PC-9 (cell line): ENCODE measurements around the gene SIGMAR1. TPM values are rescaled to one million over a fixed set of nuclear protein-coding genes. Genes with fewer than 3 reads are reported as not detected.
A peak's percentile ranks its signal among the peaks of the same experiment; 100 is the strongest.

Experiments used
- BruUV-seq: library from RNA; stranded (reverse); fragments of 400-500 nt; replicated peaks from 2 replicates; lab custom pipeline; 2021; lab: Mats Ljungman, UMichigan
- CTCF ChIA-PET: fragments of 300-600 bp; sonication (Branson Sonifier 250); formaldehyde crosslinking; loops from one replicate; lab custom pipeline; 2022; ENCODE audit warnings: antibody characterized with exemption; lab: Charles Lee
- POLR2A ChIA-PET: fragments of 300-600 bp; sonication (Branson Sonifier 250); formaldehyde crosslinking; loops from one replicate; lab custom pipeline; 2022; ENCODE audit warnings: antibody characterized with exemption; ENCODE audit not compliant: unreplicated experiment; lab: Charles Lee
- DNase-seq, 2 experiments: peaks; one replicate each; pipeline versions ENCODE4 v3.0.0 to v3.0.0-alpha.2; 2015 to 2022; ENCODE audit warnings: mixed read lengths in 1 of 2
- H2AFZ ChIP-seq: fragments of 200-600 bp; sonication (generic); 2 replicates; pipeline ENCODE4 v1.8.1; 2017; ENCODE audit warnings: antibody characterized with exemption
- H3F3A ChIP-seq: fragments of 200-600 bp; sonication (generic); 2 replicates; pipeline ENCODE4 v1.8.1; 2017; ENCODE audit warnings: antibody characterized with exemption, mild to moderate bottlenecking, low read depth; ENCODE audit not compliant: insufficient read depth
- H3K27ac ChIP-seq: fragments of 200-600 bp; sonication (generic); 2 replicates; pipeline ENCODE4 v1.6.1; 2016; ENCODE audit warnings: mixed run types
- H3K27me3 ChIP-seq: fragments of 200-600 bp; sonication (generic); 2 replicates; pipeline ENCODE4 v1.6.1; 2016; ENCODE audit warnings: low read depth, mixed run types; ENCODE audit not compliant: insufficient read depth
- H3K36me3 ChIP-seq: fragments of 200-600 bp; sonication (generic); 2 replicates; pipeline ENCODE4 v1.6.1; 2016; ENCODE audit warnings: low read depth, mixed run types
- H3K4me1 ChIP-seq: fragments of 200-600 bp; sonication (generic); replicated peaks from 2 replicates; pipeline ENCODE4 v1.6.1; 2016; ENCODE audit warnings: mixed run types; ENCODE audit not compliant: insufficient read depth
- H3K4me2 ChIP-seq: fragments of 200-600 bp; sonication (generic); 2 replicates; pipeline ENCODE4 v1.6.1; 2017; ENCODE audit warnings: mixed run types
- H3K4me3 ChIP-seq: fragments of 200-600 bp; sonication (generic); 2 replicates; pipeline ENCODE4 v1.6.1; 2016; ENCODE audit warnings: mixed run types
- H3K79me2 ChIP-seq: fragments of 200-600 bp; sonication (generic); 2 replicates; pipeline ENCODE4 v1.6.1; 2017; ENCODE audit warnings: low read depth, mixed run types
- H3K9me2 ChIP-seq: fragments of 200-600 bp; sonication (generic); 2 replicates; pipeline ENCODE4 v1.8.1; 2017; ENCODE audit warnings: mild to moderate bottlenecking; ENCODE audit not compliant: insufficient read depth
- H3K9me3 ChIP-seq: fragments of 200-600 bp; sonication (generic); 2 replicates; pipeline ENCODE4 v1.8.1; 2016; ENCODE audit warnings: low read depth; ENCODE audit not compliant: insufficient read depth
- H4K20me1 ChIP-seq: fragments of 200-600 bp; sonication (generic); 2 replicates; pipeline ENCODE4 v1.8.1; 2017; ENCODE audit not compliant: insufficient read depth
- EZH2 ChIP-seq: fragments of 200-600 bp; sonication (generic); IDR thresholded peaks from 2 replicates; pipeline ENCODE4 v1.8.0; 2017; ENCODE audit warnings: antibody characterized with exemption, low read depth
- intact Hi-C: fragments of 100-400 bp; cut with micrococcal nuclease; formaldehyde crosslinking; loops from one replicate; pipeline ENCODE4 v1.10.0; 2022; ENCODE audit not compliant: unreplicated experiment
- total RNA-seq: library from RNA; stranded (reverse); gene quantifications from 2 replicates; pipeline ENCODE4 v1.2.3, GENCODE V29; 2021
- TF ChIP-seq, protein P1 (sequence below): fragments of 200-600 bp; sonication (generic); conservative IDR thresholded peaks from 2 replicates; pipeline ENCODE4 v1.6.1; 2017; ENCODE audit warnings: mixed run types, antibody characterized with exemption, mild to moderate bottlenecking, moderate library complexity

Gene SIGMAR1
- total RNA-seq, 1 experiment from 2014 or later, result 57.9 TPM

DNA sequence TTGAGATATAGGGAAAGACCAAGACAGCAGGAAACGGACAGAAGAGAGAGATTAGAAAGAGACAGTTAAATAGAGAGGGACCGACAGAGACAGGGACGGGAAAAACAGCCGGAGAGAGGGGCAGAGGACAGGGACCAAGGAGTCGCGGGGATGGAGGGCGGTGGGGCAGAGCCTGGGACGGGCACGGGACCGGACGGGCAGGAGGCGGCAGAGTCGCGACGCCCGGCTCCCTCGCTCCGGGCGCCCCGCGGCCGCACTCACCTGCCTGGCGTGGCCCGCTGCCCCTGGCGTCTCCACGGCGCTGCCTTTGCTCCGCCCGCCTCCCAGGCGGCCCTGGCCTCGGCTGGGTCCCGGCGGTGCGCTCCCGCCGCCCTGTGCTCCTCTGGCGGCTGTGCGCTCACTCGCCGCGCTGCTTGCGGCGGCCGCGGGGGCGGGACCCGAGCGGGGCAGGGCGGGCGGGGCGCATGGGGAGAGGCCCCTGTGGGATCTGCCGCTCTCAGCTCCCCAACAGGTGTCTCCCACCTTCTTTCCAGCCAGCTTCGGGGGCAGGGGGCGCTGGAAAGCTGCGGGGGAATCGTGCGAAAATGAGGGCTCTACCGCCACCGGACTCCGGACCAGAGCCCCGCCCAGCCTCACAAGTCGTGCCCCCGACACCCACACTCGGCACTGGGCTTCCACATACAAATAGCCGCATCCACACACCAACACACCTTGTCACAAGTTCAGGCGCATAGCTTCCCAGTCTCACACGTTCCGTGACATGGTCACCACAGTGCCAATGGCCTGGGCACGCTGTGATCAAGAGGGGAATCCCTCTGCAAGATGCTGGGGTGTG is 8.7 kb downstream of the SIGMAR1 start, which contains the start of gene ARID3C:
TSS of gene ARID3C (minus strand) at position 411 of the 835 bp plus-strand sequence. CDS start 1,052 bp downstream, outside the sequence.
- Histone ChIP-seq H3K9me3 (no peaks in the 10 kb centered on the region), H3K27me3 (peaks cover 50% of the 10 kb centered on the region), H3K36me3 (no peaks in the 10 kb centered on the region), H3K79me2 (no peaks in the 10 kb centered on the region), H3K4me3 (no peak within 1 kb of the TSS), H4K20me1 (no peaks in the 10 kb centered on the region), H3K4me2 (no peak within 1 kb of the TSS), H3K9me2 (no peaks in the 10 kb centered on the region), H3F3A (no peaks in the 10 kb centered on the region; the same call in 1 of the 2 replicates), H3K4me1 (no peaks in the 10 kb centered on the region), H2AFZ (no peak within 1 kb of the TSS), H3K27ac (no peak within 1 kb of the TSS)
- intact Hi-C loops, result no loop called here
- no TSS peak for BruUV-seq
- TF ChIP-seq EZH2, result no peak
- TF ChIP-seq, protein P1, sequence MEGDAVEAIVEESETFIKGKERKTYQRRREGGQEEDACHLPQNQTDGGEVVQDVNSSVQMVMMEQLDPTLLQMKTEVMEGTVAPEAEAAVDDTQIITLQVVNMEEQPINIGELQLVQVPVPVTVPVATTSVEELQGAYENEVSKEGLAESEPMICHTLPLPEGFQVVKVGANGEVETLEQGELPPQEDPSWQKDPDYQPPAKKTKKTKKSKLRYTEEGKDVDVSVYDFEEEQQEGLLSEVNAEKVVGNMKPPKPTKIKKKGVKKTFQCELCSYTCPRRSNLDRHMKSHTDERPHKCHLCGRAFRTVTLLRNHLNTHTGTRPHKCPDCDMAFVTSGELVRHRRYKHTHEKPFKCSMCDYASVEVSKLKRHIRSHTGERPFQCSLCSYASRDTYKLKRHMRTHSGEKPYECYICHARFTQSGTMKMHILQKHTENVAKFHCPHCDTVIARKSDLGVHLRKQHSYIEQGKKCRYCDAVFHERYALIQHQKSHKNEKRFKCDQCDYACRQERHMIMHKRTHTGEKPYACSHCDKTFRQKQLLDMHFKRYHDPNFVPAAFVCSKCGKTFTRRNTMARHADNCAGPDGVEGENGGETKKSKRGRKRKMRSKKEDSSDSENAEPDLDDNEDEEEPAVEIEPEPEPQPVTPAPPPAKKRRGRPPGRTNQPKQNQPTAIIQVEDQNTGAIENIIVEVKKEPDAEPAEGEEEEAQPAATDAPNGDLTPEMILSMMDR, result no peak
- ChIA-PET CTCF (interaction anchor here (0.6 kb wide), 1 partner anchor 225 kb away, joined by 3 read pairs; no protein-coding TSS in a partner anchor), POLR2A (no interaction called here)
- DNase-seq, result peak in 1 of 2 experiments; percentile 29

DNA sequence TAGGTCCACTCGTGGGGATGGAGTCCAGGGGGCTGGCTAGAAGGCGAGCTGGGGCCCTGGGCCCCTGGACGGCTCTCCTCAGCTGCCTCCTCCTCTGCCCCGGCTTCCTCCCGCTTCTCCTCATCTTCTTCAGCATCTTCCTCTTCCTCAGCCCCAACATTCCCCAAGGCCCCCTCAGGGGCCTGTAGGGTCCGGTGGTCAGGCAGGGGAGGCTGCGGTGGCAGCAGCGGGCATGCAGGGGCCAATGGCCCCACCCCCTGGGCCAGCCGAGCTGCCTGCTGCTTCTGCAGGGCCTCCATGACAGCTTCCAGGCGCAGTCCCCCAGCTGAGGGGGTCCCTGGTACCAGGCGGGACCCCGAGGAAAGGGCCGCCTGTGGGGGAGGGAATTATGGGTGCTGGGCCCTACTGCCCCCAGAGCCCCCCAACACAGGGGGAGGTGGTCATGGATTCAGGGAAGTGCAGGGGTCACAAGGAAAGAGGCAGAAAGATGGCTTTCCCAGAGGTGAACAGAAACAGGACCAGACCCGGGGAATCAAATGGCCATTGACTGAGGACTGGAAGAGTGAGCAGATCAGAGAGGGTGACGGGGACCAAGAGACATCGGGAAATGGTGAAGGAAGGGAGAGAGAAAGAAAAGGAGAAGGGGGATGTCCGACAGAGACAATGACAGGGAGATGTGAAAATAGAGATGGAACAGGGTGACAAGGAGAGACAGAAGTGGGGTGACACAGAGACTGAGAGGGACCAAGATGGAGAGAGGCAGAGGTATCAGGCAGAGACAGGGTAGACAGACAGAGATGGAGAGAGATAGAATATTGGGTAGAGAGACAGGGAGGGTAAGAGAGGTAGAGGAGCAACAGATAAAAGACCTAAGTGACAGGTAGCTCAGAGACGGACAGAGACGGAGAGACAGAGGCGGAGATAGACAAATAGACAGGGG is 9.6 kb downstream of the SIGMAR1 start:
- Histone ChIP-seq H3K27ac (no peak overlapping the region), H3K9me2 (no peaks in the 10 kb centered on the region), H3F3A (no peaks in the 10 kb centered on the region), H3K4me3 (no peak overlapping the region), H3K27me3 (peaks cover 50% of the 10 kb centered on the region), H3K4me2 (no peak overlapping the region), H4K20me1 (no peaks in the 10 kb centered on the region), H3K79me2 (no peaks in the 10 kb centered on the region), H2AFZ (no peak overlapping the region), H3K4me1 (no peaks in the 10 kb centered on the region), H3K9me3 (no peaks in the 10 kb centered on the region), H3K36me3 (no peaks in the 10 kb centered on the region)
- no peak for TF ChIP-seq EZH2
- TF ChIP-seq, protein P1, result no peak
- CTCF ChIA-PET, result no interaction called here
- DNase-seq, result no peak
- POLR2A ChIA-PET, result no interaction called here
- BruUV-seq, result no TSS peak
- intact Hi-C loops, result no loop called here

DNA sequence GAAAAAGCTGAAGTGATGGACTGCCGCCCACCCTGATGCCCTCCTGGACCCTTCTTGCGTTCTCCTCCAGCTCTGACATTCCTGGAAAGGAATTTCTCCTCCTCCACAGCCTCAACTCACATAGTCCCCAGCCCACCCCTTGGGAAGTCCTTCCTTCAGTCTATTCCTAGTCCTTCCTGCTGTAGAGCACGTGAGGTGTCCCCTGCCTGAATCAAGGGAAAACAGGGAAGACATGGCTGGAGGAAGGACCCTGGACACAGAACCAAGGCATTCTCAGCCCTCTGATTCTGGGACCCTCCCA is 12.5 kb downstream of the SIGMAR1 start:
- Histone ChIP-seq H3K4me2 (no peak overlapping the region), H3K4me3 (no peak overlapping the region), H2AFZ (no peak overlapping the region), H3F3A (no peaks in the 10 kb centered on the region), H3K4me1 (no peaks in the 10 kb centered on the region), H3K9me2 (no peaks in the 10 kb centered on the region), H3K36me3 (no peaks in the 10 kb centered on the region), H3K9me3 (no peaks in the 10 kb centered on the region), H3K27ac (no peak overlapping the region), H3K27me3 (peaks cover 50% of the 10 kb centered on the region), H3K79me2 (no peaks in the 10 kb centered on the region), H4K20me1 (no peaks in the 10 kb centered on the region)
- no peak for DNase-seq
- TF ChIP-seq, protein P1, result no peak
- no peak for TF ChIP-seq EZH2
- intact Hi-C loops, result no loop called here
- ChIA-PET POLR2A (no interaction called here), CTCF (no interaction called here)
- BruUV-seq, result no TSS peak
